ENCODE results near the gene NRDE2.

NRDE2 gene

DNA sequence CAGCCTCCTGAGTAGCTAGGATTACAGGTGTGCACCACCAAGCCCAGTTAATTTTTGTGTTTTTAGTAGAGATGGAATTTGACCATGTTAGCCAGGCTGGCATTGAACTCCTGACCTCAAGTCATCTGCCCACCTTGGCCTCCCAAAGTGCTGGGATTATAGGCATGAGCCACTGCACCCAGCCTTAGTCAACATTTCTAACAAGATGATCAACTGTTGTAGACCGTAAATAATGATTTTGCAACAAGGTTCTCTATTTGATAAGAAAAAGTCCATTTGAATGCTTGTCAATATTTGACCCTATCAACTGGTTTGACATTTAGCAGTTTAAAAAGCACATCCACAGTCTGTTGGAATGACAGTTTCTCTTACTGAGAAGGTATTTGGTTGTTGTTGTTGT is 25.2 kb upstream of the NRDE2 start:
- H3K27ac ChIP-seq (ENCODE audit: low read length), result no peak overlapping the region
- no peak overlapping the region for H3K9ac ChIP-seq (ENCODE audit: low read length)
- no peaks in the 10 kb centered on the region for H3K4me1 ChIP-seq (ENCODE audit: low read length)
- peaks cover 13% of the 10 kb centered on the region; the same call in 1 of the 2 replicates for H3K27me3 ChIP-seq (ENCODE audit: low read depth, low read length)
- TF ChIP-seq EZH2phosphoT487 (IDR thresholded peaks at IDR 0.05; ENCODE audit: low read depth), result no peak
- TF ChIP-seq, protein P1, sequence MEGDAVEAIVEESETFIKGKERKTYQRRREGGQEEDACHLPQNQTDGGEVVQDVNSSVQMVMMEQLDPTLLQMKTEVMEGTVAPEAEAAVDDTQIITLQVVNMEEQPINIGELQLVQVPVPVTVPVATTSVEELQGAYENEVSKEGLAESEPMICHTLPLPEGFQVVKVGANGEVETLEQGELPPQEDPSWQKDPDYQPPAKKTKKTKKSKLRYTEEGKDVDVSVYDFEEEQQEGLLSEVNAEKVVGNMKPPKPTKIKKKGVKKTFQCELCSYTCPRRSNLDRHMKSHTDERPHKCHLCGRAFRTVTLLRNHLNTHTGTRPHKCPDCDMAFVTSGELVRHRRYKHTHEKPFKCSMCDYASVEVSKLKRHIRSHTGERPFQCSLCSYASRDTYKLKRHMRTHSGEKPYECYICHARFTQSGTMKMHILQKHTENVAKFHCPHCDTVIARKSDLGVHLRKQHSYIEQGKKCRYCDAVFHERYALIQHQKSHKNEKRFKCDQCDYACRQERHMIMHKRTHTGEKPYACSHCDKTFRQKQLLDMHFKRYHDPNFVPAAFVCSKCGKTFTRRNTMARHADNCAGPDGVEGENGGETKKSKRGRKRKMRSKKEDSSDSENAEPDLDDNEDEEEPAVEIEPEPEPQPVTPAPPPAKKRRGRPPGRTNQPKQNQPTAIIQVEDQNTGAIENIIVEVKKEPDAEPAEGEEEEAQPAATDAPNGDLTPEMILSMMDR (IDR thresholded peaks at IDR 0.05; ENCODE audit: low read depth, low read length), result no peak
- H3K4me3 ChIP-seq (ENCODE audit: low read length), result no peak overlapping the region
- no peaks in the 10 kb centered on the region for H3K36me3 ChIP-seq (replicated peaks; ENCODE audit: low read depth, low read length)
- no peak overlapping the region for H3K4me2 ChIP-seq (ENCODE audit: low read length)
- no peaks in the 10 kb centered on the region for H4K20me1 ChIP-seq (ENCODE audit: insufficient read depth, low read length)
- H2AFZ ChIP-seq (ENCODE audit: low read depth, low read length), result no peak overlapping the region
- no peaks in the 10 kb centered on the region for H3K79me2 ChIP-seq (ENCODE audit: low read length)
- no peaks in the 10 kb centered on the region for H3K9me3 ChIP-seq (ENCODE audit: insufficient read depth, low read length)

DNA sequence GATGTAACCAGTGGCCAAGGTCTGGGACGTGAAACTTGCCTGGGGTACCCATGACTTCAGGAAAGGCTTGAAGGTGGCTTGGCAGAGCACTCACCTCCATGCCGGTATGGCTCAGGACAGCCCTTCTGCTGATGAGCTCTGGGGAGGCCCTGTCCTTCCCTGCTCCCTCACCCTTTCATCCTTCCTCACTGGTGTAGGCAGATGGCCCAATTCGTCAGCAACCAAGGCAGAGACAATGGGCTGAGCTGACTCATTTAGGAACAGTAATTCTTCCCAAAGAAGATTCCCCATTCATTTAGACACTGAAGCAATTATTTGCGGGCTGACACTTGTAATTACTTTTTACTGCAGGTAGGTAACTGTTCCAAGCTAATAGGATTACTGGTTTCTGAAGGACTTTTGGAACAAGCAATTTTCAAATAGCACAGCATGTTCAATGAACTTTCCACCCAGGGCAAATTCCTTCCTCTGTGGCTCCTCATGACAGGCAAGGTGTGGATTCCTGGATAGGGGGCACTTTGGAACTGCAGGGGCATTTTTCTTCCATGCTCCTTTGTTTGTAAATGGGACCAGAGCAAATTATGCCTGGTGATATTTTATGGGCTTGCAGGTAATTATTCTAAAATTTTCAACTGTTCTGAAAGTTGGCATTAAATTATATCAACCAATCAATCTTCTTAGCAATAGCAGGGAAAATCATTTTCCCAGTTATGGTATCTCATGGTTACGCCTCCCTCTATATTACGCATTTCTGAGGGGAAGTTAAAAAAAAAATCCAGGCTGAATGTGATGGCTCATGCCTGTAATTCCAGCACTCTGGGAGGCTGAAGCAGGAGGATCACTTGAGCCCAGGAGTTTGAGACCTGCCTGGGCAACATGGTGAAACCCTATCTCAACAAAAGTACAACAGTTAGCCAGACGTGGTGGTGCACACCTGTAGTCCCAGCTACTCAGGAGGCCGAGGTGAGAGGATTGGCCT is 24.1 kb upstream of the NRDE2 start:
- H3K27ac ChIP-seq (ENCODE audit: low read length), result no peak overlapping the region
- H3K27me3 ChIP-seq (ENCODE audit: low read depth, low read length), result peaks cover 13% of the 10 kb centered on the region; the same call in 1 of the 2 replicates
- no peaks in the 10 kb centered on the region for H3K9me3 ChIP-seq (ENCODE audit: insufficient read depth, low read length)
- no peaks in the 10 kb centered on the region for H3K79me2 ChIP-seq (ENCODE audit: low read length)
- no peaks in the 10 kb centered on the region for H4K20me1 ChIP-seq (ENCODE audit: insufficient read depth, low read length)
- no peak overlapping the region for H2AFZ ChIP-seq (ENCODE audit: low read depth, low read length)
- H3K36me3 ChIP-seq (replicated peaks; ENCODE audit: low read depth, low read length), result no peaks in the 10 kb centered on the region
- no peak overlapping the region for H3K9ac ChIP-seq (ENCODE audit: low read length)
- TF ChIP-seq, protein P1 (IDR thresholded peaks at IDR 0.05; ENCODE audit: low read depth, low read length), result no peak
- TF ChIP-seq EZH2phosphoT487 (IDR thresholded peaks at IDR 0.05; ENCODE audit: low read depth), result no peak
- no peak overlapping the region for H3K4me3 ChIP-seq (ENCODE audit: low read length)
- H3K4me2 ChIP-seq (ENCODE audit: low read length), result no peak overlapping the region
- H3K4me1 ChIP-seq (ENCODE audit: low read length), result no peaks in the 10 kb centered on the region

DNA sequence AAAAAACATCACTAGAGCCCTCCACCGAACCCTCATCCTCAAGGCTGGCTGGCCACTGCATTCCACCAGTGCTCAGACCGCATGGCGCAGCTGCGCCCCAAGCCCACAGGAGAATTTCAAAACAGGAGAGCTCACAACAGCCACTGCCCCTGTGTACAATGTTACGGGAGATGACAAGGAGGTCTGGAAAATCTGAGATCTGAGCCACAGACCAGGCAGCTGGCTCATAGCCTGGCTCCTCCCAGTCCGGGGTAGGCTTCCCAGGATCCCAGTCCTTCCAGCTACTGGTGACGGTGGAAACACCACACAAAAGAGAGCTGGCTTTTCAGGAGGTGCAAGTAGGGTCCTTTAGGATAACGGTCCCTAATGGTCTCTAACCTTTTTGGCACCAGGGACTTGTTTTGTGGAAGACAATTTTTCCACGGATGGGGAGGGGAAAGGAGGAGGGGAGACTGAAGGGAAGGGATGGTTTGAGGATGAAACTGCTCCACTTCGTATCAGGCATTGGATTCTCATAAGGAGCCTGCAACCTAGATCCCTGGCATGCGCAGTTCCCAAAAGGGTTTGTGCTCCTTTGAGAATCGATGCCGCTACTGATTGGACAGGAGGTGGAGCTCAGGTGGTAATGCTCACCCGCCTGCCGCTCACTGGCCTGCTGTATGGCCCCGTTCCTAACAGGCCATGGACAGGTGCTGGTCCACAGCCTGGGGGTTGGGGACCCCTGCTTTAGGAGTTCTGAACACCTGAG is 23.0 kb upstream of the NRDE2 start:
- no peaks in the 10 kb centered on the region for H4K20me1 ChIP-seq (ENCODE audit: insufficient read depth, low read length)
- H3K4me2 ChIP-seq (ENCODE audit: low read length), result no peak overlapping the region
- no peak overlapping the region for H3K27ac ChIP-seq (ENCODE audit: low read length)
- no peaks in the 10 kb centered on the region for H3K9me3 ChIP-seq (ENCODE audit: insufficient read depth, low read length)
- H3K9ac ChIP-seq (ENCODE audit: low read length), result no peak overlapping the region
- H3K4me3 ChIP-seq (ENCODE audit: low read length), result no peak overlapping the region
- H2AFZ ChIP-seq (ENCODE audit: low read depth, low read length), result no peak overlapping the region
- no peaks in the 10 kb centered on the region for H3K36me3 ChIP-seq (replicated peaks; ENCODE audit: low read depth, low read length)
- H3K4me1 ChIP-seq (ENCODE audit: low read length), result peaks cover 4% of the 10 kb centered on the region
- no peak for TF ChIP-seq EZH2phosphoT487 (IDR thresholded peaks at IDR 0.05; ENCODE audit: low read depth)
- TF ChIP-seq, protein P1 (IDR thresholded peaks at IDR 0.05; ENCODE audit: low read depth, low read length), result no peak
- peaks cover 13% of the 10 kb centered on the region; the same call in 1 of the 2 replicates for H3K27me3 ChIP-seq (ENCODE audit: low read depth, low read length)
- H3K79me2 ChIP-seq (ENCODE audit: low read length), result no peaks in the 10 kb centered on the region

DNA sequence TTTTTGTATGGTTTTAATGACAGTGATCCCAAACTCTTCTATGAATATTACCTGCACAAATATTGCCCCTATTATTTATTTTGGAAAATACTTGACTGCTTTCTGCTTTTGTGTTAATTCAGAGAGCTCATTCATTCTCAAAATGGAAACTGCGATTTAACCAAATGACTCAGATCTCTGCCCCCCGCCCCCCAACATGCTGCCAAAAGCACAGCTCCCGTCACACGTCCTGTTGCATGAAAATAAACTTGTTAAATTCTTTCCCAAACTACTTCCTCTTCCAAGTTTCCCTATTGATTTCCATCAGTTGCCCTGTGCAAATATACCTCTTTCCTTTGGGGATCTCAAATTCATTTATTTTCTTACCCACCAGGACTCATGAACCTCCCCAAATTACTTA is 18.0 kb upstream of the NRDE2 start:
- Histone ChIP-seq H2AFZ (ENCODE audit: low read depth, low read length) (no peak overlapping the region), H3K27ac (ENCODE audit: low read length) (no peak overlapping the region), H3K4me2 (ENCODE audit: low read length) (peak overlapping the region; percentile 68), H3K4me1 (ENCODE audit: low read length) (peaks cover 13% of the 10 kb centered on the region), H3K4me3 (ENCODE audit: low read length) (peak overlapping the region; percentile 14; the same call in 1 of the 2 replicates), H3K27me3 (ENCODE audit: low read depth, low read length) (peaks cover 9% of the 10 kb centered on the region), H4K20me1 (ENCODE audit: insufficient read depth, low read length) (no peaks in the 10 kb centered on the region), H3K79me2 (ENCODE audit: low read length) (no peaks in the 10 kb centered on the region), H3K9me3 (ENCODE audit: insufficient read depth, low read length) (no peaks in the 10 kb centered on the region), H3K9ac (ENCODE audit: low read length) (no peak overlapping the region), H3K36me3 (replicated peaks; ENCODE audit: low read depth, low read length) (no peaks in the 10 kb centered on the region)
- TF ChIP-seq, protein P1 (IDR thresholded peaks at IDR 0.05; ENCODE audit: low read depth, low read length), result no peak
- no peak for TF ChIP-seq EZH2phosphoT487 (IDR thresholded peaks at IDR 0.05; ENCODE audit: low read depth)

All from OCI-LY3 (cell line).